22Rv1 (cell line): ENCODE measurements around the gene TUBGCP5.

Experiments
- ZFX ChIP-seq: fragments of 450-650 bp; IDR thresholded peaks from 2 replicates; pipeline ENCODE4 v1.6.1; 2017; ENCODE audit warnings: antibody characterized with exemption, borderline replicate concordance
- TF ChIP-seq, protein P1 (sequence below): fragments of 450-650 bp; IDR thresholded peaks from 2 replicates; pipeline ENCODE4 v1.5.1; 2017; ENCODE audit warnings: mild to moderate bottlenecking

DNA sequence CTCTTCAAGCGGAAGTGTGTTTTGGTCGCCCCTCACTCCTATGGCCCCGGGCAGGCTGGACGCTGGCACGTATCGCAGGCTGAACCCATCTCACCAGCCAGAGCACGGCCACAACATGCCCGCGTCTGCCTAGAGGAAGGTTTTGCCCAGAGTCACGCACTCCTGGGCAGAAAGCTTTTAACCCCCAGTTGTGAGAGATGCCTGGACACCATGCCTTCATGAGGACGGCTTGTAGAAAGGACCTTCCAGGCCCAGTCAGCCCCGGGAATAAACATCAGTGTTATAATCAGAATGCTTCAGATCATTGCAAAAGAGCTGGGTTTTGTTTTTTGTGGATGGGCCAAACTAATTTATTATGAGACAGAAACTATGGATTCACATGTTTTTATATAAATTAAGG lies 75.7 kb downstream of the TUBGCP5 start:
- TF ChIP-seq, protein P1, sequence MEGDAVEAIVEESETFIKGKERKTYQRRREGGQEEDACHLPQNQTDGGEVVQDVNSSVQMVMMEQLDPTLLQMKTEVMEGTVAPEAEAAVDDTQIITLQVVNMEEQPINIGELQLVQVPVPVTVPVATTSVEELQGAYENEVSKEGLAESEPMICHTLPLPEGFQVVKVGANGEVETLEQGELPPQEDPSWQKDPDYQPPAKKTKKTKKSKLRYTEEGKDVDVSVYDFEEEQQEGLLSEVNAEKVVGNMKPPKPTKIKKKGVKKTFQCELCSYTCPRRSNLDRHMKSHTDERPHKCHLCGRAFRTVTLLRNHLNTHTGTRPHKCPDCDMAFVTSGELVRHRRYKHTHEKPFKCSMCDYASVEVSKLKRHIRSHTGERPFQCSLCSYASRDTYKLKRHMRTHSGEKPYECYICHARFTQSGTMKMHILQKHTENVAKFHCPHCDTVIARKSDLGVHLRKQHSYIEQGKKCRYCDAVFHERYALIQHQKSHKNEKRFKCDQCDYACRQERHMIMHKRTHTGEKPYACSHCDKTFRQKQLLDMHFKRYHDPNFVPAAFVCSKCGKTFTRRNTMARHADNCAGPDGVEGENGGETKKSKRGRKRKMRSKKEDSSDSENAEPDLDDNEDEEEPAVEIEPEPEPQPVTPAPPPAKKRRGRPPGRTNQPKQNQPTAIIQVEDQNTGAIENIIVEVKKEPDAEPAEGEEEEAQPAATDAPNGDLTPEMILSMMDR = no peak
- no peak for TF ChIP-seq ZFX
